Effector memory CD8-positive, alpha-beta T cell (primary cell): ENCODE data around the gene S100A1.

Experiments
- ATAC-seq: fragments of 150-1000 bp; cut with Tn5 transposase; replicated peaks from 2 replicates; pipeline ENCODE4 v1.10.0; 2021; ENCODE audit warnings: mild to moderate bottlenecking, moderate library complexity
- DNase-seq, 3 experiments: peaks; one replicate each; pipeline ENCODE4 v3.0.0; 2021
- H3K27ac Mint-ChIP-seq, 2 donors: one replicate each; pipeline ENCODE4 v1.8.0; 2022; ENCODE audit warnings: mild to moderate bottlenecking in 2 of 2, mixed read lengths in 2 of 2, moderate library complexity in 2 of 2
- H3K27me3 Mint-ChIP-seq, 2 donors: one replicate each; pipeline ENCODE4 v1.8.0; 2022; ENCODE audit warnings: mixed read lengths in 2 of 2
- H3K36me3 Mint-ChIP-seq: one replicate; pipeline ENCODE4 v1.8.0; 2022; ENCODE audit warnings: mild to moderate bottlenecking, moderate library complexity, mixed read lengths; ENCODE audit not compliant: insufficient read depth
- H3K4me1 Mint-ChIP-seq, 2 donors: one replicate each; pipeline ENCODE4 v1.8.0; 2022; ENCODE audit warnings: low read depth in 2 of 2, mixed read lengths in 2 of 2
- H3K4me3 Mint-ChIP-seq, 2 donors: one replicate each; pipeline ENCODE4 v1.8.0; 2022; ENCODE audit warnings: mild to moderate bottlenecking in 2 of 2, mixed read lengths in 2 of 2, moderate library complexity in 2 of 2
- H3K9me3 Mint-ChIP-seq, 2 donors: one replicate each; pipeline ENCODE4 v1.8.0; 2022; ENCODE audit warnings: mixed read lengths in 2 of 2

The S100A1 gene

DNA sequence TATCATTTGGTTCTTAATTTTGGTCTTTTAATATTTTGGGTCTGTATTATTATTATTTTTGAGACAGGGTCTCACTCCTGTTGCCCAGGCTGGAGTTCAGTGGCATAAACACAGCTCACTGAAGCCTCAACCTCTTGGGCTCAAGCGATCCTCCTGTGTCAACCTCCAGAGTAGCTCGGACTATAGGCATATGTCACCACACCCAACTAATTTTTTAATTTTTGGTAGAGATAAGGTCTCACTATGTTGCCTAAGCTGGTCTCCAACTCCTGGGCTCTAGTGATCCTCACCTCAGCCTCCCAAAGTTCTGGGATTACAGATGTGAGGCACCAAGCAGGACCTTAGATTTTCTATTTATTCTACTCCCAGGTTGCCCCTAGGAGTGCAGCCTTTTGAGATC lies 45.3 kb downstream of the S100A1 start:
- peaks cover 12 to 26% of the 10 kb centered on the region in 2 donors for H3K4me1 Mint-ChIP-seq
- peak overlapping the region; percentile 7 to 39 for H3K4me3 Mint-ChIP-seq
- H3K9me3 Mint-ChIP-seq: no peaks in the 10 kb centered on the region
- ATAC-seq: no peak
- DNase-seq: no peak
- H3K27me3 Mint-ChIP-seq: peaks cover 21 to 25% of the 10 kb centered on the region in 2 donors
- H3K36me3 Mint-ChIP-seq: peaks cover 15% of the 10 kb centered on the region
- peak overlapping the region in 1 of 2 donors; percentile 3 for H3K27ac Mint-ChIP-seq

GRCh38 chr1:153677718-153678518 lies 49.7 kb downstream of the S100A1 start:
- no peak overlapping the region for H3K27ac Mint-ChIP-seq
- ATAC-seq (peak; percentile 49), DNase-seq (peak; percentile 21 to 38 (median 27))
- peak overlapping the region; percentile 73 to 80 for H3K4me3 Mint-ChIP-seq
- H3K4me1 Mint-ChIP-seq: peaks cover 22% of the 10 kb centered on the region in 2 donors
- no peaks in the 10 kb centered on the region for H3K9me3 Mint-ChIP-seq
- H3K36me3 Mint-ChIP-seq: no peaks in the 10 kb centered on the region
- peaks cover 60 to 68% of the 10 kb centered on the region in 2 donors for H3K27me3 Mint-ChIP-seq

DNA sequence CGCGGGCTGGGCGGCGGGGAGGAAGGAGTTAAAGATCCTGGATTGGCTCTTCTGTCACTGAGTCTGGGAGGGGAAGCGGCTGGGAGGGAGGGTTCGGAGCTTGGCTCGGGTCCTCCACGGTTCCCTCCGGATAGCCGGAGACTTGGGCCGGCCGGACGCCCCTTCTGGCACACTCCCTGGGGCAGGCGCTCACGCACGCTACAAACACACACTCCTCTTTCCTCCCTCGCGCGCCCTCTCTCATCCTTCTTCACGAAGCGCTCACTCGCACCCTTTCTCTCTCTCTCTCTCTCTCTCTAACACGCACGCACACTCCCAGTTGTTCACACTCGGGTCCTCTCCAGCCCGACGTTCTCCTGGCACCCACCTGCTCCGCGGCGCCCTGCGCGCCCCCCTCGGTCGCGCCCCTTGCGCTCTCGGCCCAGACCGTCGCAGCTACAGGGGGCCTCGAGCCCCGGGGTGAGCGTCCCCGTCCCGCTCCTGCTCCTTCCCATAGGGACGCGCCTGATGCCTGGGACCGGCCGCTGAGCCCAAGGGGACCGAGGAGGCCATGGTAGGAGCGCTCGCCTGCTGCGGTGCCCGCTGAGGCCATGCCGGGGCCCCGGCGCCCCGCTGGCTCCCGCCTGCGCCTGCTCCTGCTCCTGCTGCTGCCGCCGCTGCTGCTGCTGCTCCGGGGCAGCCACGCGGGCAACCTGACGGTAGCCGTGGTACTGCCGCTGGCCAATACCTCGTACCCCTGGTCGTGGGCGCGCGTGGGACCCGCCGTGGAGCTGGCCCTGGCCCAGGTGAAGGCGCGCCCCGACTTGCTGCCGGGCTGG lies 50.5 kb downstream of the S100A1 start, which contains the start of gene NPR1:
Gene NPR1, plus strand, starts transcription at position 170 of the 818 bp plus-strand sequence. Its CDS starts 421 bp downstream, at position 591.
- peak in 2 of 3 experiments; percentile 8 to 17 for DNase-seq
- Mint-ChIP-seq H3K27ac (peak within 1 kb of the TSS in 1 of 2 donors; percentile 79), H3K4me1 (peaks cover 22% of the 10 kb centered on the region in 2 donors), H3K36me3 (no peaks in the 10 kb centered on the region), H3K9me3 (no peaks in the 10 kb centered on the region), H3K27me3 (peaks cover 65 to 76% of the 10 kb centered on the region in 2 donors), H3K4me3 (peak within 1 kb of the TSS; percentile 73 to 80)
- peak; percentile 51 for ATAC-seq

DNA sequence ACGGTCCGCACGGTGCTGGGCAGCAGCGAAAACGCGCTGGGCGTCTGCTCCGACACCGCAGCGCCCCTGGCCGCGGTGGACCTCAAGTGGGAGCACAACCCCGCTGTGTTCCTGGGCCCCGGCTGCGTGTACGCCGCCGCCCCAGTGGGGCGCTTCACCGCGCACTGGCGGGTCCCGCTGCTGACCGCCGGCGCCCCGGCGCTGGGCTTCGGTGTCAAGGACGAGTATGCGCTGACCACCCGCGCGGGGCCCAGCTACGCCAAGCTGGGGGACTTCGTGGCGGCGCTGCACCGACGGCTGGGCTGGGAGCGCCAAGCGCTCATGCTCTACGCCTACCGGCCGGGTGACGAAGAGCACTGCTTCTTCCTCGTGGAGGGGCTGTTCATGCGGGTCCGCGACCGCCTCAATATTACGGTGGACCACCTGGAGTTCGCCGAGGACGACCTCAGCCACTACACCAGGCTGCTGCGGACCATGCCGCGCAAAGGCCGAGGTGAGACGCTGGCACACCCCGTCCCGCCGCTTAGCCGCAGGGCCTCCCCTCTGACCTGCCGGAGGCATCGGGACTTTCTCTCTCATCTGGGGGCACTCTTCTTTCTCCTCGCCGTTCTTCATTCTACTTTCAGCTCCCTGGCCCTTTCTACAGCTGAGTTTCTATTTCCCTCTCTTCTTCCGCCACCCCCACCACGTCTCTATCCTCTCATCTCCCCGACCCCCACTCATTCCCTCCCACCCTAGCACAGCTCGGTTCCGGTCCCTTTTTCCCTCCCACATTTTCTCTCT lies 51.3 kb downstream of the S100A1 start:
- Mint-ChIP-seq H3K36me3 (no peaks in the 10 kb centered on the region), H3K27ac (peak overlapping the region in 1 of 2 donors; percentile 79), H3K27me3 (peaks cover 71 to 84% of the 10 kb centered on the region in 2 donors), H3K4me1 (peaks cover 22% of the 10 kb centered on the region in 2 donors), H3K4me3 (peak overlapping the region; percentile 73 to 80), H3K9me3 (no peaks in the 10 kb centered on the region)
- DNase-seq (peak; percentile 9 to 16 (median 12)), ATAC-seq (peak; percentile 70)

DNA sequence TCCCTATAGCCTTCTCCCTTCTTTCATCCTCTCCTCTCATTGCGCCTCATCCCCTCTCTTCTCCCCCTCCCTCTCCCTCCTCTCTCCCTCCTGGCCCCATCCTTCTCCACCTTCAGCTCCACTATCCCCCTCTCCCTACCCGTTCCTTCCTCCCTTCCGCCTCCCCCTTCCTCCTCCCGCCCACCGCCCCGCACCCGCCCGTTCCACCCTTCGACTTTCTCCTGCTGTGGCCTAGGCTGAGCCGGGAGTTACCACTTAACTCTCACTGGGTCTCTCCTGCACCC lies 51.8 kb downstream of the S100A1 start:
- H3K27ac Mint-ChIP-seq: peak overlapping the region; percentile 33 to 79

More for the DNA sequence above, 51.8 kb downstream of the S100A1 start:
- H3K4me1 Mint-ChIP-seq: peaks cover 22% of the 10 kb centered on the region in 2 donors
- H3K27me3 Mint-ChIP-seq: peaks cover 75 to 89% of the 10 kb centered on the region in 2 donors
- H3K36me3 Mint-ChIP-seq: peaks cover 1% of the 10 kb centered on the region
- no peaks in the 10 kb centered on the region for H3K9me3 Mint-ChIP-seq
- H3K4me3 Mint-ChIP-seq: peak overlapping the region; percentile 73 to 80
- no peak for DNase-seq
- no peak for ATAC-seq
